GM21619 (cell line): Measurements from ENCODE around the gene TNXB.
"Not testable (repeated sequence)": the region's sequence is repeated elsewhere in the genome, so short reads cannot be mapped to it uniquely, and the experiment has no call there.

Source experiments
- ATAC-seq: cut with Tn5 transposase; IDR thresholded peaks from one replicate; pipeline ENCODE4 v1.9.1; 2021; ENCODE audit not compliant: unreplicated experiment

Gene TNXB

DNA sequence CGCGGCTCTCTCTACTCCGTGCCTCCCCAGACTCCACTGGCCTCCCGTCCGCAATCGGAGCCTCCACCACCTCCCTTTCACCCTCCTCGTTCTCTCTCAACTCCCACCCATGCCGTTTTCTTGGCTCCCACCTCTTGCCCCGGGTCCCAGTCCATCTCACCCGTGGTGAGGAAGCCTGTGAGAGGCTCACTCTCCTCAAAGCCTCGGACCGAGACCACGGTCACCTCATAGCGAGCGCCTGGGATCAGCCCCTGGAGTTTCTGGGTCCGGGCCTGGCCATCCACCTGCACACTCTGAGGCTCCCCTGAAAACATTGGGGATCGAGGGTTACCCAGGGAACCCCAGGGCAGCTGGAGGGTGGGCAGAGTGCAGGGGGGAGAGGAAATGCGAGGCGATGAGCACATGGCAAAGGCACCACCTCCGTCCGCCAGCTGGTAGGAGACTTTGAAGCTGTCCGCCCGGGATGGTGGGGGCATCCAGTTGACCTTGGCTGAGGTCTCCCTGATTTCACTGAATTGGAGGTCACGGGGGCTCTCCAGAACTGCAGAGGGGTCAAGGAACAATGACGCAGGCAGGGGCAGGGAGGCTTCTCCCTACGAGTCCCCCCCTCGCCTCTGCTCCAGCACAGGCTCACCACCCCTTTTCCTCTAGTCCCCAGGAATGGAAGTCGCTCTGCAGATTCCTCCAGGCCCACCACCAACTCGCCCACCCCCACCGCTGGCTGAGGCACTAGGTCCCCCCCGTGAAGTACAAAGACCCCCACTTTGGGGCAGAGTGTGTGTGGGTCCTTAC is 65.4 kb downstream of the TNXB start:
- ATAC-seq = not testable (repeated sequence)

DNA sequence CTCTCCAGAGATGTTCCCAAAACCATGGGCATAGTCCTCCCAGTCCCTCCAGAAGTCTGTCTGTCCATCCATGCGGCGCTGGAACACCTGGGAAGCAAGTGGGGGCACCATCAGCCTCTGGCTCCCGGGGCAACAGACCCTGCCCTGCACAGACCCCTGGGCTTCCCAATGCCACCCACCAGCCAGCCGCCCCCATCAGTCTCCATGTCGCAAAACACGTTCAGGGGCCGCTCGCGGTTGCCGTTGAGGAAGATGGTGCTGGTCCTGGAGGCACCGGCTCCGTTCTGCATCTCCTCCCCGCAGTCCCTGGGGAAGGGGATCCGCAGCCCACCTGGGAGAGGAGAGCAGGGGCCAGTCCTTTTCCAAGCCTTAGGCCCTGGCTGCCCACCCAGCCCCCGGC is 66.9 kb downstream of the TNXB start:
- not testable (repeated sequence) for ATAC-seq

DNA sequence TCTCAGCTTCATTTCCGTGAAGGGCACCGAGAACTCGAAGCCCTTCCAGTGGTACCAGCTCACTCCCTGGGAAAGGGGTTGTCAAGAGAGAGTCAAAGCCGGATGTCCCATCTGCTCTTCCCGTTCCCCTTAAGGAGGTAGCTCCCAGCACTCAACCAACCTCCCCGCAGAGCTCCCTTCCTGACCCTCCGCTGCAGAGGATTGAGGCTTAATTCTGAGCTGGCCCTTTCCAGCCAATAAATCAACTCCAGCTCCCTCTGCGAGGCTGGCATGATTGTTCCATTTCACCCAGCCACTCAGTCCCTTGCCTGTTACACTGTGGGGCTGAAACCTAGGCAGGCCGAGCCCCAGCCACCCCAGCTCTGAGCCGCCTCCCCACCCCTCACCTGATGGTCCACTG is 67.8 kb downstream of the TNXB start:
- not testable (repeated sequence) for ATAC-seq

DNA sequence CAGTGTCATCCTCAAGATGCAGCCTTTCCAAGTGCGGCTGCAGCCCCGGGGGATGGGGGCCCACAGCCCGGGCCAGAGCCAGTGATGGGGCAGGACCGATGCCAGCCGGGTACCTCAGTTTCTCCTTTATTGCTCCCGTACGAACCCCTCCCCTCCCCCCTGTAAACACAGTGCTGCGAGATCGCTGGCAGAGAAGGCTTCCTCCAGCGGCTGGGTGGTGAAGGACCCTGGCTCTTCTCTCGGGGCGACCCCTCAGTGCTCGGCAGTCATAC is 68.2 kb downstream of the TNXB start:
- ATAC-seq = not testable (repeated sequence)

DNA sequence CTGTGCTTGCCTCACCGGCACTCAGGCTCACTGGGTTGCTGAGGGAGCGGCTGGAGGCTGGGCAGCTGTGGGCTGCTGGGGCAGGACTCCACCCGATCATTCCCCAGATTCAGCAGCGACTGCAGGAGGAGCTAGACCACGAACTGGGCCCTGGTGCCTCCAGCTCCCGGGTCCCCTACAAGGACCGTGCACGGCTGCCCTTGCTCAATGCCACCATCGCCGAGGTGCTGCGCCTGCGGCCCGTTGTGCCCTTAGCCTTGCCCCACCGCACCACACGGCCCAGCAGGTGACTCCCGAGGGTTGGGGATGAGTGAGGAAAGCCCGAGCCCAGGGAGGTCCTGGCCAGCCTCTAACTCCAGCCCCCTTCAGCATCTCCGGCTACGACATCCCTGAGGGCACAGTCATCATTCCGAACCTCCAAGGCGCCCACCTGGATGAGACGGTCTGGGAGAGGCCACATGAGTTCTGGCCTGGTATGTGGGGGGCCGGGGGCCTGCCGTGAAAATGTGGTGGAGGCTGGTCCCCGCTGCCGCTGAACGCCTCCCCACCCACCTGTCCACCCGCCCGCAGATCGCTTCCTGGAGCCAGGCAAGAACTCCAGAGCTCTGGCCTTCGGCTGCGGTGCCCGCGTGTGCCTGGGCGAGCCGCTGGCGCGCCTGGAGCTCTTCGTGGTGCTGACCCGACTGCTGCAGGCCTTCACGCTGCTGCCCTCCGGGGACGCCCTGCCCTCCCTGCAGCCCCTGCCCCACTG is 68.7 kb downstream of the TNXB start:
- not testable (repeated sequence) for ATAC-seq

DNA sequence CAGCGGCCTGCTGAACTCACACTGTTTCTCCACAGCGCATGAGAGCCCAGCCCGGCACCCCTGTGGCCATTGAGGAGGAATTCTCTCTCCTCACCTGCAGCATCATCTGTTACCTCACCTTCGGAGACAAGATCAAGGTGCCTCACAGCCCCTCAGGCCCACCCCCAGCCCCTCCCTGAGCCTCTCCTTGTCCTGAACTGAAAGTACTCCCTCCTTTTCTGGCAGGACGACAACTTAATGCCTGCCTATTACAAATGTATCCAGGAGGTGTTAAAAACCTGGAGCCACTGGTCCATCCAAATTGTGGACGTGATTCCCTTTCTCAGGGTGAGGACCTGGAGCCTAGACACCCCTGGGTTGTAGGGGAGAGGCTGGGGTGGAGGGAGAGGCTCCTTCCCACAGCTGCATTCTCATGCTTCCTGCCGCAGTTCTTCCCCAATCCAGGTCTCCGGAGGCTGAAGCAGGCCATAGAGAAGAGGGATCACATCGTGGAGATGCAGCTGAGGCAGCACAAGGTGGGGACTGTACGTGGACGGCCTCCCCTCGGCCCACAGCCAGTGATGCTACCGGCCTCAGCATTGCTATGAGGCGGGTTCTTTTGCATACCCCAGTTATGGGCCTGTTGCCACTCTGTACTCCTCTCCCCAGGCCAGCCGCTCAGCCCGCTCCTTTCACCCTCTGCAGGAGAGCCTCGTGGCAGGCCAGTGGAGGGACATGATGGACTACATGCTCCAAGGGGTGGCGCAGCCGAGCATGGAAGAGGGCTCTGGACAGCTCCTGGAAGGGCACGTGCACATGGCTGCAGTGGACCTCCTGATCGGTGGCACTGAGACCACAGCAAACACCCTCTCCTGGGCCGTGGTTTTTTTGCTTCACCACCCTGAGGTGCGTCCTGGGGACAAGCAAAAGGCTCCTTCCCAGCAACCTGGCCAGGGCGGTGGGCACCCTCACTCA is 69.5 kb downstream of the TNXB start:
- ATAC-seq = not testable (repeated sequence)

DNA sequence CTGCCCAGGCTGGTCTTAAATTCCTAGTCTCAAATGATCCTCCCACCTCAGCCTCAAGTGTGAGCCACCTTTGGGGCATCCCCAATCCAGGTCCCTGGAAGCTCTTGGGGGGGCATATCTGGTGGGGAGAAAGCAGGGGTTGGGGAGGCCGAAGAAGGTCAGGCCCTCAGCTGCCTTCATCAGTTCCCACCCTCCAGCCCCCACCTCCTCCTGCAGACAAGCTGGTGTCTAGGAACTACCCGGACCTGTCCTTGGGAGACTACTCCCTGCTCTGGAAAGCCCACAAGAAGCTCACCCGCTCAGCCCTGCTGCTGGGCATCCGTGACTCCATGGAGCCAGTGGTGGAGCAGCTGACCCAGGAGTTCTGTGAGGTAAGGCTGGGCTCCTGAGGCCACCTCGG is 70.3 kb downstream of the TNXB start:
- not testable (repeated sequence) for ATAC-seq

DNA sequence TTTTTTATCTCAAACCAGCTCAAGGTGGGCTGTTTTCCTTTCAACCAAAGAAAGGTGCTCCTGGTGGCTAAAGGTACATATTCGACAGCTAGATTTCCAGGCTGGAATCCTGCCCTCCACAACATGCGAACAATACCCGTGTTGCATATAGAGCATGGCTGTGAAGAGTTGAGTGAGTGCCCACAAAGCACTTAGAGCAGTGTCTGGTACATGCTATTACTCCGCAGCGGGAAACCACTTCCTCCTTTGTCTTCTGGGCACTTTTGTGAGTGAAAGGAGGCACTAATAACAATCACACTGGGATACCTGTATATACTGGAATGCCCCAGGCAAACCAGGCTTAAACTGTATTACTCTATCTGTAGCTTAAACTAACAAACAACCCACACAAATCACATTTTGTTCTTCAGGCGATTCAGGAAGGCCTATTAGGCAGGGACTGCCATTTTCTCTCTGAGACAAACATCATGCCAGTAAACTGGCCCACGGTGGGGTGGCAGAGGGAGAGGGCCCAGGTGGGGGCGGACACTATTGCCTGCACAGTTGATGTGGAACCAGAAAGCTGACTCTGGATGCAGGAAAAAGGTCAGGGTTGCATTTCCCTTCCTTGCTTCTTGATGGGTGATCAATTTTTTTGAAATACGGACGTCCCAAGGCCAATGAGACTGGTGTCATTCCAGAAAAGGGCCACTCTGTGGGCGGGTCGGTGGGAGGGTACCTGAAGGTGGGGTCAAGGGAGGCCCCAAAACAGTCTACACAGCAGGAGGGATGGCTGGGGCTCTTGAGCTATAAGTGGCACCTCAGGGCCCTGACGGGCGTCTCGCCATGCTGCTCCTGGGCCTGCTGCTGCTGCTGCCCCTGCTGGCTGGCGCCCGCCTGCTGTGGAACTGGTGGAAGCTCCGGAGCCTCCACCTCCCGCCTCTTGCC is 71.3 kb downstream of the TNXB start, which contains the start of gene CYP21A2:
TSS of gene CYP21A2 (plus strand) at position 818 of the 927 bp plus-strand sequence. CDS start at position 826, 8 bp downstream.
- ATAC-seq = not testable (repeated sequence)

DNA sequence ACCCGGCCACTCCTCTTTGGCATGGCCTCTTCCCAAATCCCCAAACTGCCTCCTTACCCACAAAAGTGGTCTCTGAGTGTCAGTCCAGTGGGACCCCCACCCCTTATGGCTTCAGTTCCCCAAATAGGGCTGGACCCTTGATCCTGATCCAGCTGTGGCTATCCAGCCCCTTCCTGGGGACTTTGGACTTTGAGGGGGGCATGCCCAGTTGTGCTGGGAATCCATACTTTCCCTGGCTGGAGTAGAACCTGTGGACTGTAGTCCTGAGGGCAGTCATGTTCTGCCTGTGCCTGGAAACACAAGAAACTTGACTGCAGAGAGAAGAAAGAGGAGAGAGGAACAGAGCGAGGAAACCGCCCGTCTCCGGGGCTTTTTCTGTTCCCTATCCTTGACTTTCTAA is 72.0 kb downstream of the TNXB start:
- not testable (repeated sequence) for ATAC-seq

DNA sequence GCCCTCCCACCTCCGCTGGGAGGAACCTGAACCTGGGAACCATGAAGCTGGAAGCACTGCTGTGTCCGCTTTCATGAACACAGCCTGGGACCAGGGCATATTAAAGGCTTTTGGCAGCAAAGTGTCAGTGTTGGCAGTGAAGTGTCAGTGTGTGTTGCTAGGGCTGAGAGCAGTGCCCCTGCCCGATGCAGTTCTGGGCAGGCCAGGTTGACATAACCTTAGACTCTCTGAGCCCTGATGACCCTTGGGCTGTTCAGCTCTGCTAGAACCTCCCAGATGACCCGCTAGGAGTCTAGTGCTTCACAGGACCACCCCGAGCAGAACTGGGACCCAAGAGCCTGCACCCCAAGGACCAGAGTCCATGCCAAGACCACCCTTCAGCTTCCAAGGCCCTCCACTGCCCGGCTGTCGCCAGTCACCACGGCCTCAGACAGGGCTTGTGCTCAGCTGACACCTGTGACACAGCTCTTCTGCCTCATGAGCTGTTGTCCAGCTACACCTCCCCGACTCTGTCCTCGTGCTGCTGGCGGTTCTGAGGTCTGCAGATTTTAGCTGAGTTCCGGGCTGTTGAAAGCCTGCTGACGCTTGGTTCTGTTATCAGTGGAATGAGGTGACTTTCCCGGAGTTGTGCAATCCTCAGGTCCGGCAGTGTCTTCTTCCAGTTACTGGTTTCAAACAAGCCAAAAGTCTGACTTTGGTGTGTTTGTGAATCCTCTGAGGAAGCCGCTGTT is 73.7 kb downstream of the TNXB start:
- not testable (repeated sequence) for ATAC-seq

DNA sequence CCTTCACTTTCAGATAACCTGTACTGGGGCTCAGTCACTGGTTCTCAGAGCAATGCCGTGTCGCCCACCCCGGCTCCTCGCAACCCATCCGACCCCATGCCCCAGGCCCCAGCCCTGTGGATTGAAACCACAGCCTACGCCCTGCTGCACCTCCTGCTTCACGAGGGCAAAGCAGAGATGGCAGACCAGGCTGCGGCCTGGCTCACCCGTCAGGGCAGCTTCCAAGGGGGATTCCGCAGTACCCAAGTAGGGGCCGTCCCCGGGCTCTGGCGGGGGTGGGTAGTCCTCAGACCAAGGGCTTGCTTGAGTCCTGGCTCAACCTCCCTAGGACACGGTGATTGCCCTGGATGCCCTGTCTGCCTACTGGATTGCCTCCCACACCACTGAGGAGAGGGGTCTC is 79.6 kb downstream of the TNXB start:
- not testable (repeated sequence) for ATAC-seq

DNA sequence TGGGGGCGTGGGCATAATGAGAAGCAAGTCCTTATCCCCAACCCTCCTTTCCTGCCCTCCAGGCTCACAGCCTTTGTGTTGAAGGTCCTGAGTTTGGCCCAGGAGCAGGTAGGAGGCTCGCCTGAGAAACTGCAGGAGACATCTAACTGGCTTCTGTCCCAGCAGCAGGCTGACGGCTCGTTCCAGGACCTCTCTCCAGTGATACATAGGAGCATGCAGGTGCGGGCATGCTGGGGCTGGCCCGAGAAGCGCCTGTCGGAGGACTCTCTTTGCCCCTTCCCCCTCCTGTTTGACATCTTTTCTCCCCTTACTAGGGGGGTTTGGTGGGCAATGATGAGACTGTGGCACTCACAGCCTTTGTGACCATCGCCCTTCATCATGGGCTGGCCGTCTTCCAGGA is 80.5 kb downstream of the TNXB start:
- ATAC-seq = not testable (repeated sequence)

DNA sequence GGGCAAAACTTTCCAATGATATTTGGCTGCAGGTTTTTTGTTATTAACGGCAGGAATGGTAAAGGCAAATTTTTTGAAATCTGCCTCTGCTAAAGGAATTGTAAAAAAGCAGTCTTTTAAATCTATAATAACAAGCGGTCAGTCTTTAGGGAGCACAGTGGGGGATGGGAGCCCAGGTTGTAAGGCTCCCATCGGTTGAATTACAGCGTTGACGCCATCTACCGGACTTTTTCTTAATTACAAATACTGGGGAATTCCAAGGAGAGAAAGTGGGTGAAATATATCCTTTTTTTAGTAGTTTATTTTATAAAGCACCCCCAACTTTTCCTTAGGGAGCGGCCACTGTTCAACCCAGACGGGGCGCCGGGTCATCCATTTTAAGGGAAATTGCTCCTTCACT is 87.0 kb downstream of the TNXB start:
- ATAC-seq = not testable (repeated sequence)

DNA sequence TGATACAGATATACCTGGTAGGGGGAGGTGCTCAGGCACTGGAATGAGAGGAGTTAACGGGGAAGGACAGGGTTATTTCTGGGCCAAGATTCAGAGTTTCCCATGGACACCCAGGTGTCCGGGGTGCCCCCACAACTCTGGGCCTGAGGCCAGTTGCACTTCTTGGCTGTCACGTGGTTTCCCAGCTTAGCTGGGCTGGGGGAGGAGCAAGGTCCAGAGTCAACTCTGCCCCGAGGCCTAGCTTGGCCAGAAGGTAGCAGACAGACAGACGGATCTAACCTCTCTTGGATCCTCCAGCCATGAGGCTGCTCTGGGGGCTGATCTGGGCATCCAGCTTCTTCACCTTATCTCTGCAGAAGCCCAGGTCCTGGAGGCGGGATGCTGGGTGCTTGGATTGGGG is 94.6 kb downstream of the TNXB start, which contains the start of gene C4B:
TSS of gene C4B (plus strand) at position 249 of the 400 bp plus-strand sequence. CDS start at position 300, 51 bp downstream.
- not testable (repeated sequence) for ATAC-seq

DNA sequence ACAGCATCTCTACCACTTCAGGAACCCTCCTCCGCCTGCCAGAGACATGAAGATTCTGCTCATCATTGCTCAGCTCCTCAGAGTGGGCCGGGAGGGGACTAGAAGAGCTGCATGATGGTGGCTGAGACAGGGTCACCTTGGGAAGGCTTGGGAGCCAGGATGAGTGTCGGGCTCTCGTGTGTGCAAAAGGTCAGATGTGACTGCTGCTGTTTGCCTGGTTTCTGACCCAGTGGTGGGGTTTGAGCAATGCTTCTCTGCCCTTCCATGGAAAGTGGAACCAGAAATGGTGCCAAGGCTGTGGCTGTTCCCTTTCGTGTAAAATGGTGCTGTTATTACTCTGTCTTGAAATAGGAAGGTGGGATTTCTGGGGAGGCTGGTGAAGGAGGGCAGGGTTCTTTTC is 95.4 kb downstream of the TNXB start:
- not testable (repeated sequence) for ATAC-seq

DNA sequence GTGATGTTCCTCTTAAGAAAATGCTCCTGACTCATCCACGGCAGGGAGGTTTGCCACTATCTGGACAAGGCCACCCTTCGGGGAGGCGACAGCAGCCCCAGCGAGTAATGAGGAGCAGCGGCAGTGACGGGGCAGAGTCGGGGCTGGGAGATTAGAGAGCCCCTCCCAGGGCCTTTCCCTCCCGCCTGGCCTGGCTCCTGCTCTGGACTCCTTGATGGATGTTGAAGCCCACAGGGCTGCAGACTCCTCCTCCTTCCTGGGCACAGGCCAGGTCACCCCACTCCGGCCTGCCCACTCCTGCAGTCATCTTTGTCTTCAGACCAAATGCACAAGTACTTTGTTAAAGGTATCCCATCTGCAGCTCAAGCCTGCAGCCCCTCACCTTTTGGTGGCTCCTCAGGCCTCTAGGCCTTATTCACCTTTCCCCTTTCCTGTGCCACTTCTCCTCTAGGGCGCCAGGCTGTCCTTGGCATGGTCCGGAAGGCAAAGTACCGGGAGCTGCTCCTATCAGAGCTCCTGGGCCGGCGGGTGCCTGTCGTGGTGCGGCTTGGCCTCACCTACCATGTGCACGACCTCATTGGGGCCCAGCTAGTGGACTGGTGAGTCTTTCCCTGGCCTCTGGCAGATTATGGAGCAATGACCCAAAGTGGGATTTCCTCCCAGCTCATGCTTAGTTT is 96.1 kb downstream of the TNXB start:
- ATAC-seq = not testable (repeated sequence)

DNA sequence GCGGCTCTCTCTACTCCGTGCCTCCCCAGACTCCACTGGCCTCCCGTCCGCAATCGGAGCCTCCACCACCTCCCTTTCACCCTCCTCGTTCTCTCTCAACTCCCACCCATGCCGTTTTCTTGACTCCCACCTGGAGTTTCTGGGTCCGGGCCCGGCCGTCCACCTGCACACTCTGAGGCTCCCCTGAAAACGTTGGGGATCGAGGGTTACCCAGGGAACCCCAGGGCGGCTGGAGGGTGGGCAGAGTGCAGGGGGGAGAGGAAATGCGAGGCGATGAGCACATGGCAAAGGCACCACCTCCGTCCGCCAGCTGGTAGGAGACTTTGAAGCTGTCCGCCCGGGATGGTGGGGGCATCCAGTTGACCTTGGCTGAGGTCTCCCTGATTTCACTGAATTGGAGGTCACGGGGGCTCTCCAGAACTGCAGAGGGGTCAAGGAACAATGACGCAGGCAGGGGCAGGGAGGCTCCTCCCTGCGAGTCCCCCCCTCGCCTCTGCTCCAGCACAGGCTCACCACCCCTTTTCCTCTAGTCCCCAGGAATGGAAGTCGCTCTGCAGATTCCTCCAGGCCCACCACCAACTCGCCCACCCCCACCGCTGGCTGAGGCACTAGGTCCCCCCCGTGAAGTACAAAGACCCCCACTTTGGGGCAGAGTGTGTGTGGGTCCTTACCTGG is 98.1 kb downstream of the TNXB start:
- ATAC-seq = not testable (repeated sequence)

DNA sequence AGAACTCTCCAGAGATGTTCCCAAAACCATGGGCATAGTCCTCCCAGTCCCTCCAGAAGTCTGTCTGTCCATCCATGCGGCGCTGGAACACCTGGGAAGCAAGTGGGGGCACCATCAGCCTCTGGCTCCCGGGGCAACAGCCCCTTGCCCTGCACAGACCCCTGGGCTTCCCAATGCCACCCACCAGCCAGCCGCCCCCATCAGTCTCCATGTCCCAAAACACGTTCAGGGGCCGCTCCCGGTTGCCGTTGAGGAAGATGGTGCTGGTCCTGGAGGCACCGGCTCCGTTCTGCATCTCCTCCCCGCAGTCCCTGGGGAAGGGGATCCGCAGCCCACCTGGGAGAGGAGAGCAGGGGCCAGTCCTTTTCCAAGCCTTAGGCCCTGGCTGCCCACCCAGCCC is 99.6 kb downstream of the TNXB start:
- not testable (repeated sequence) for ATAC-seq
